HG02852 (cell line): ENCODE data around the gene NDST1.

Source experiments
- ATAC-seq: cut with Tn5 transposase; IDR thresholded peaks from one replicate; pipeline ENCODE4 v1.9.1; 2021; ENCODE audit warnings: mild to moderate bottlenecking, moderate library complexity; ENCODE audit not compliant: unreplicated experiment

The NDST1 gene

GRCh38 chr5:150540615-150541396, 32.9 kb downstream of the NDST1 start:
- no peak for ATAC-seq

DNA sequence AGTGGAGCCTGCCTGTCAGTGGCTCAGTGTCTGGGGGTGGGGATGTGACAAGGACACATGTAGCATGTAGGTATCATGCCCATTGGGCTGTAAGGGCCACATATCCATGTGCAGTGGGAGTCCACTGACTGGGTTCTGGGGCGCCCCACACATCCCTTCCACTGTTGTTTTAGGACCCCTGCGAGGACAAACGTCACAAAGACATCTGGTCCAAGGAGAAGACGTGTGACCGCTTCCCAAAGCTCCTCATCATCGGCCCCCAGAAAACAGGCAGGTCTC, 33.4 kb downstream of the NDST1 start:
- no peak for ATAC-seq

- ATAC-seq, result no peak
These were observed 34.0 kb downstream of the NDST1 start for GRCh38 chr5:150541895-150542294.

DNA sequence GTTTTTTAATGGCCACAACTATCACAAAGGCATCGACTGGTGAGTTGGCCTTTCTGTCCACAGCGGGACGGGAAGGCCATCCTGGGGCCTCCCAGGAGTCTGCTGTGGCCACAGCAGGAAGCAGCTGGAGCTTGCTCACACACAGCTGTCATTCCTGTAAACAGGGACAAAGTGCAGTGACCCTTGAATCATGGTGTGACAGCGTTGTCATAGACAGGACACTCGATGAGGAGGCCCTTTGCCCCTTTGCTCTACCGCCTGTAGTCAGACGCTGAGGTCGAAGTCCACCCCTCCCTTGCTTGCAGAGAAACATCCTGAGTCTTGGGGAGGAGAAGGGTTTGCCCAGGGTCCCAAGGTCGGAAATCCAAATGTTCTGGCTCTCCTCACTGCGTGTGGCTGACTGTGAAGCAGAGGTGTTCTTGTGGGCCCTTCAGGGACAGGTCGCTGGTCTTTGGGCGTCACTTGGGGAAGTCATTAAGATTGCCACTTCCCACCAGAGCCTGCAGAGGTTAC, 35.1 kb downstream of the NDST1 start:
- no peak for ATAC-seq

DNA sequence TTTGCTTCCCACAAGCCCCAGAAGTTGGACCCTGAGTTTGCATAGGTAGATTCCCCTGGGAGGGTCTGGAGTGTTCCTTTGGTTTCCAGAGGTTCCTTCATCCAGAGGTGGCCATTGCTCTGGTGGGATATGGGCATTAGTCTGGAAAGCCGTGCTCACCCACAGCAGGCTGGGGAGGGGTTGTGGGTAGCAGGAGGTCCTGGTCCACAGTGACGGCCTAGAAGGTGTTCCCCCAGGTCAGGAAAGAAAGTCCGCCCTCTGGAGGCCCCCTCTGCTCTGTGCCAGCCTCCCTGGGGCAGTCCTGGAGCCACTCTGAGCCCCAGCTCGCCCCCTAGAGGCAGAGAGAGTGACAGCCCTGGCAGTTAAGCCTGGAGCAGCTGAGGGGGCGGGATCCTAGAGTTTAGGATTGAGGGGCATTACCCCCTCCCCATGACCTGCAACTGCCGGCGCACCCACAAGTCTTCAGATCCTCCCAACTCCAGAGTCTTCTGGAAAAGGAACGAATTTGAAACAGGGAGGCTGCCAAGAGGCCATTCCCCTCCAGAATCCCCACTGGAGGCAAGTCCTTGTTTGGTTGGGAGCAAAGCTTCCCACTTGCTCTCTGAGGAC, 36.8 kb downstream of the NDST1 start:
- peak; percentile 84 for ATAC-seq

DNA sequence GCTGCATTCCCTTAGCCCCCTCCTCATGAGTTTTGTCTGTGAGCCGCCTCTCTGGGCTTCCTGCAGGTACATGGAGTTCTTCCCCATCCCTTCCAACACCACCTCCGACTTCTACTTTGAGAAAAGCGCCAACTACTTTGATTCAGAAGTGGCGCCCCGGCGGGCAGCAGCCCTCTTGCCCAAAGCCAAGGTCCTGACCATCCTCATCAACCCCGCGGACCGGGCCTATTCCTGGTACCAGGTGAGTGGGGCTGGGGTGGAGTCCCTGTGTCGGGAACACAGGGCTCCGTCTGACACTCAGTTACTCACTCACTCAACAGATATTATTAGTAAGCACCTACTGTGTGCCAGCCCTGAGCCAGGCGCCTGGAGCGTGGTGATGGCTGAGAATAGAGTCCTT, 37.3 kb downstream of the NDST1 start:
- ATAC-seq, result no peak

- ATAC-seq, result no peak
These were observed 40.2 kb downstream of the NDST1 start for GRCh38 chr5:150548123-150548522.

- ATAC-seq, result no peak
These were observed 41.8 kb downstream of the NDST1 start for GRCh38 chr5:150549735-150550134.

DNA sequence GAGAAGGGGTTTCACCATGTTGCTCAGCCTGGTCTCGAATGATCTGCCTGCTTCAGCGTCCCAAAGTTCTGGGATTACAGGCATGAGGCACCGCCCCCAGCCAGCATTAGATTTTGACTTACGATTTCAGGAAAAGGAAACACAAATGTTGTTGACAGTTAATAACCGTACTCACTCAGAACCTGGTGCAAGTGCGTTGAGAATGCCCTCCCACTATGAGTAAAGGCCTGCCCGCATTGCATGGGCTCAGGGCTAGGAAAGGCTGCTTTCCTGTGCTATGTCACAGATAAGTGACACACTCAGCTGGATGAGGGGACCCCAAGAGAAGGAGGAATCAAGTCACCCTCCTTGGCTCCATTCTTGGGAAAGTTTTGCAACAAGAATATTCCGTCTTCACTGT, 42.4 kb downstream of the NDST1 start:
- no peak for ATAC-seq

DNA sequence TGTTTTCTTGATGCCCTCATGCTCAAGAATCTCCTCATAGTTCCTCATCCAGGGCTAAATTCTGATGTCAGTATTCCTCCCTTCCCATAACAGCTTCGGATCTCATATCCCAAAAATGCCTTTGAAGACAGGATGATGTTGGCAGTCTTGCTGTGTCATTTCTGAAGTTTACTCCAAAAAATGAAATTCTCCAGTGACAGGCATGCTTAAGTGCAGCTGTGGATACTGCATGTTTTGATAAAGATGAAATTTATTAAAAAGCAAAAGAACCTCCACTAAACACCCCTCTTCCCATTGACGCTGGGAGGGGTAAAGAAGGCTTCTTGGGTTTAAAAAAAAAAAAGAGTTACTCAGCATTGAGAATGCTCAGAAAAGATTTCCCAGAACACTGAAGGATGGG, 43.1 kb downstream of the NDST1 start:
- ATAC-seq, result no peak

GRCh38 chr5:150553402-150553801, 45.5 kb downstream of the NDST1 start:
- ATAC-seq, result no peak

DNA sequence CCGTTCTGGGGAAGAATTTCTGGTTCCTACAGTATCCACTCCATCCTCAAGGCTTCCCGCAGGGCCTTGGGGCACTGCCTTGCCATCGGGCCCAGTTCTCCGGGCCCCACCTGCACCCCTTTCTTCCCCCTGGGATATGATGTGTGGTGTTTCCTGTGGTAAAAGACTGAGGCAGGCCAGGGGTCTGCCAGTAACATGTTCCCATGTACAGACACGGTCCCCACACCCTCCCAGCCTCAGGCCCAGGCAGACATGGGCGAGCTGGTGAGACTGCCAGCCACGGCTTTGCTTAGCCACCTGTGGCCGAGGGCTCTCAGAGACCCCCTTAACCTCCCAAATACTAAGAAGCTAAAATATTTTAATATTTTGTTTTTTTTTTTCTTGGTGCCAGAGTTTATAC, 46.0 kb downstream of the NDST1 start:
- ATAC-seq, result no peak

GRCh38 chr5:150554857-150555256, 46.9 kb downstream of the NDST1 start:
- no peak for ATAC-seq

GRCh38 chr5:150556106-150556505, 48.2 kb downstream of the NDST1 start:
- ATAC-seq, result no peak

DNA sequence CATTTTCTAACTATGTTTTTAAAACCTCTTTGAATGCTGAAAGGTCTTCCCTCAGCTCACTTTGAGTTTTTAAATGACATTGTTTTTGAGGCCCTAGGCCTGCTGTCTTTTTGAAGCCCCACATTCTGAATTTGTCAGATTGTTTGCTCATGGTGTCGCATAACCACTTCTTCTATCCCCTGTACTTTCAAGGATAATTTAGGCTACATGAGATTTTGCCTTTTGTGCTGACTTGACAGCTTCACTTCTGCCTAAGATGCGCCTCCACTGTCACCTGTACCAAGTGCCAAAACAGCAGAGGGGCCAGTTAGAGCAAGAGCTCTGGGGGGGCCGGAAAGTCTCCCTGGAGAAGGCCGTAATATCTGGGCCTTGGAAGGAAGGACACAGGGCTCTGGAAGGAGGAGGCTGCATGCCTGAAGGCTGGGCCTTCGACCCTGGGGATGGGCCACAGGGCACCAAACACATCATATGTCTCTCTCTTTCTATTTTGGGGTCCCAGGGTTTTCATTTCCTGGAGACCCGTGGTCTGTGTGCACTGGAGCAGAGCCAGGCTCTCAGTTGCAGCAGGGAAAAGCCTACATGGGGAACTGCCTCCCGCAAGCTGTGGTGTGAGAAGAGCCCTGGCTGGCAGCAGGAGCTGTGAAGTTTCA, 49.1 kb downstream of the NDST1 start:
- peak; percentile 35 for ATAC-seq

- ATAC-seq, result no peak
These were observed 49.6 kb downstream of the NDST1 start for GRCh38 chr5:150557509-150557872.

- no peak for ATAC-seq
These were observed 50.2 kb downstream of the NDST1 start for GRCh38 chr5:150558088-150558621.

GRCh38 chr5:150559088-150559487, 51.2 kb downstream of the NDST1 start:
- no peak for ATAC-seq

DNA sequence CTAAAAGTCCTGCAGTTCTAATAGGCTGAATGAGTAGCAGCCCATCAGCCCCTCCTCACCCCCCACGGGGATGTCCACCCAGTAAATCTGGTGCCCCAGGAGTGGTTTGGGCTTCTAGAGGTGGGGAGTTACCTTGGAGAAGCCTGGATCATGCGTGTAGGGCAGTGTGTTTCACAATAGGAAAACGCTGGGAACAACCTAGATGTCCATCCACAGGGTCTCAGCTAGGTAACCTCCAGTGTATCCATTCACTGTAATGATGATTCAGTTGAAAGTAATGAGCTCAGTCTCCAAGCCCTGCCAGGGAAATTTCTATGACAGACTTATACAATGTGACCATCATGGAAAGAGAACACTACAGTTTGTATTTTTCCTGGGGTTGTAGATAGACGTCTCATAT, 51.8 kb downstream of the NDST1 start:
- no peak for ATAC-seq

DNA sequence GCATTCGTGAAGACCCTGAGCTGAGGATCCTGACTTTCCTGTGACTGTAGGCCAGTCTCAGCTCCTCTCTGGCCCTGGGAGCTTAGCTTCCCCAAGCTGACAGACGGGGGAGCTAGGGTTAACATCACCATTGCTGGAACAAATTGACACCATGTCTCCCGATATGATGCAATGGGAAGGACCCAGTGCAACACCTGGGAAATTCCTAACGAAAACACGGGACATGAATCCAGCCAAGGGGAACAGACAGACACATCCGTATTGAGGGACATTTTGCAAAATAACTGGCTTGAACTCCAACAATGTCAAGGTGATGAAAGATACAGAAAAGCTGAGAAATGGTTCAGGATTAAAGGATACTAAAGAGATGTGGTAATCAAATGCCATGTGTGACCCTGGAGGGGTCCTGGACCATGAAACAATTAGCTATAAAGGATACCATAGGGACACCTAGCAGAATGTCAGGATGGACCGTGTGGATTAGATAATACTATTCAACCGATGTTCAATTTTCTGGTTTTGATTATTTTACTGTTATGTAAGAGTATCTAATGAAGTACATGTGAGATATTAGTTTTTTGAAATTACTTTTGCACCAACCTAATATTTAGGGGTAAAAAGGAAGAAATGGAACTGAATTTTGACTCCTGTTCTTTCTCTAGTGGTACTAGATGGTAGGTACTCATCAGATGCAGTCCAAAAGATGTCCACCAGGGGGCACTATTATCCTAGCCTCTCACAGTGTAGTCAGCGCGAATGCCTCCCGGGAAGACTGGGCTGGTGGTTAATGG, 52.7 kb downstream of the NDST1 start:
- no peak for ATAC-seq

GRCh38 chr5:150561192-150561512, 53.2 kb downstream of the NDST1 start:
- no peak for ATAC-seq
